Superior temporal gyrus (tissue), 1 donor: ENCODE measurements around the gene ARF3.
"Not testable (repeated sequence)": the region's sequence is repeated elsewhere in the genome, so short reads cannot be mapped to it uniquely, and the experiment has no call there.

Experiments used
- DNase-seq: peaks from one replicate; pipeline ENCODE4 v3.0.0-alpha.2; 2016; ENCODE audit errors: extremely low spot score

The ARF3 gene

GRCh38 chr12:48929551-48929950 lies 27.7 kb downstream of the ARF3 start:
- no peak for DNase-seq

DNA sequence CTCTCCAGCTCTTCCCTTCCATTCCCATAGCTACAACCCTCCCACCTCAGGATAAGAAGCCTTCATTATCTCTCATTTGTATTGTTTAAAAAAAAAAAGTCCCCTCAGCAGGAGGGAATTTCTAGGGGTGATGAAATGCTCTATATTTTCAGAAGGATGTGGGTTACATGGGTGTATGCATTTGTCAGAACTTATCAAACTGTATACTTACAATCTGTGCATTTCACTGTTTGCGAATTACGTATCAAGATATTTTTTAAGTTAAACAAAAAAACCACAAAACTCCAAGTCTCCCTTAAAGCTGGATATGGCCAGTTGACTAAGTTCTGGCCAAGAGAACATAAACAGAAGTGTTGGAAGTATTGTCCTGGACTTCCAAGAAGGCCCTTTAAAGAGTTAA lies 30.0 kb downstream of the ARF3 start:
- no peak for DNase-seq

GRCh38 chr12:48925304-48926011 lies 31.8 kb downstream of the ARF3 start, which contains the start of gene FKBP11:
Gene FKBP11, minus strand, starts transcription at chr12:48925492. Its CDS starts 64 bp downstream, at chr12:48925428.
- DNase-seq, result no peak

DNA sequence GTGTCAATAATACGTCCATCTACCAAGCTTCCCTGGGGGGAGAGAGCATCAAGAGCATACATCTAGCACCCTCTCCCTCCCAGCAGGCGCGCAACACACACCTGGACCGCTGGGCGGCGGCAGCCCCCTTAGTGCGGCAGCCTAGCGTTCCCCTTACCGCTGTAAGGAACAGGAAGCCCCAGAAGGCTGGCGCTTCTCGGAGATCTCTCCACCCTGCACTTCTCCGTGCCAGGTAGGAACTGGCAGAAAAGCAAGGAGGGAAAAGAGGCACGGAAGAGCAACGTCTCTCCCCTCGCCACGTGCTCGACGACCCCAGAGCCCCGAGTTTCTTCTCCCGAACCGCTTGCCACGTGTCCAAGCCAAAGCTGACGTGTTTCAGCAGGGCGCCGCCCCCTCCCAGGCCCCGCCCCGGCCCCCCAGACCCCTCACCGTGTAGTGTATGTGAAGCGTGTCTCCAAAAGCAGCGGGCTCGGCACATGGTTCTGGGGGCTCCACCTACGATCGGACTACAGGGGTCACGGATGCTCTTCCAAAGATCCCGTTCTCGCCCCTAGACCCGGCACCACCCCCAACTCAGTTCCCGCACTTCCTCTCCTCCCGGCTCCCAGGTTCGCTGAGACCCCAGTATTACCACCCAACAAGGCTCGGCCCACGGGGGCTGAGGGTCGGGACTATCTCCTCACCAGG lies 32.5 kb downstream of the ARF3 start:
- DNase-seq, result no peak

DNA sequence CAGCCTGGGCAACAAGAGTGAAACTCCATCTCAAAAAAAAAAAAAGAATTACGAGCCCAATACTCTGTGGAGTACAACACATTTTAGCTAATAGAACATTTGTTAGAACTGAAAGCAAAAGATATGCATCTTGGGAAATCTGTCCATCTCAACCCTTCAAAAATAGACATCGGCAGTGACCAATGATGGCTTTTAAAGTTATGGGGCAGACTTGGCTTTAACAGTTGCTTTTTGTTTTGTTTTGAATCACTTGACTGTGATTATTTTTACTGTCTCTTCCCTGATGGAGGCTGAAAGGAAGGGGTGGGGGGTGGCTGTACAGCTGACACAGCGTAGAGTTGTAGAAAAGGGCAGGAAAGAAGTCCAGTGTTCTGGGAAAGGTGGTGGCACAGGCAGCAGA lies 34.2 kb downstream of the ARF3 start:
- DNase-seq, result no peak

- DNase-seq, result no peak
Observed at GRCh38 chr12:48917857-48918537, 39.3 kb downstream of the ARF3 start.

GRCh38 chr12:48910196-48910595 lies 47.1 kb downstream of the ARF3 start:
- no peak for DNase-seq

- DNase-seq, result not testable (repeated sequence)
Observed at GRCh38 chr12:48909698-48910097, 47.6 kb downstream of the ARF3 start.

DNA sequence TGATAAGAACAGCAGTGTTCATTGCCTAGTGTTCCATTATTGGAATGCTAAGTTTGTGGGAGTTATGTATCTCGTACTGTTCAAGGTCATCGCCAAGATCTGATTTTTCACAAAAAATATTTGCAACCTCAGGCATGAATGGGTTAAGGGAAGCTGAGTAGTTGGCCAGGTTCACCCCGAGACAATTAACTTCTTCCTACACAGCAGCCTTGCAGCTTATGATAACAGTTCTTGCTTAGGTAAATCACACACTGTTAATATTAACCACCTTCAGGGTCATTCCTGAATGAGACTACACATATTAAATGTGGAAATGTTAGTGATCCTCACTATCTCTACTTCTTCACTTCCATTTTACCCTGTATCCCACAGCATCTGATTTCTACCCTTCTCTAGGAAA lies 50.0 kb downstream of the ARF3 start:
- no peak for DNase-seq

GRCh38 chr12:48903982-48904411 lies 53.3 kb downstream of the ARF3 start:
- DNase-seq, result peak; percentile 83

- no peak for DNase-seq
Observed at GRCh38 chr12:48903363-48903981, 53.8 kb downstream of the ARF3 start.

- no peak for DNase-seq
Observed at GRCh38 chr12:48901278-48901677, 56.0 kb downstream of the ARF3 start.

GRCh38 chr12:48899651-48900050 lies 57.6 kb downstream of the ARF3 start:
- DNase-seq, result no peak

DNA sequence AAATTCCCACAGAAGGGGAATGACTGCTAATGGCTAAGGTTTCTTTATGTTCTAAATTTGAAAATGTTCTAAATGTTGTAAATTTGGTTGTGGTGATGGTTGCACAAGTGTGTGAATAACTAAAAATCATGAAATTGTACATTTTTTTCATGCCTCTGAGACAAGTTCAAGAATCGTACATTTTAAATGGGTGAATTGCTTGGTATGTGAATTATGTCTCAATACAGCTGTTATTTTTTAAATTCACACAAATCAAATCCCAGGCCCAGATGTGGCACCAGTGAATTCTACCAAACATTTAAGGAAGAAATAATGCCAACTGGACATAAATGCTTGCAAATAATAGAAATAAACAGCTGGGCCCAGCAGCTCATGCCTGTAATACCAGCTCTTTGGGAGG lies 63.0 kb downstream of the ARF3 start:
- no peak for DNase-seq

GRCh38 chr12:48890657-48891418 lies 66.4 kb downstream of the ARF3 start:
- DNase-seq, result peak; percentile 87

- DNase-seq, result peak; percentile 53
Observed at GRCh38 chr12:48889679-48890078, 67.6 kb downstream of the ARF3 start.
